Stimulated activated CD4-positive, alpha-beta T cell treated with anti-CD3 and anti-CD28 coated beads, Interleukin-15, amount 100 ng/mL, for 48 hours (primary cell): ENCODE results near the gene IGSF11.
"Not testable (repeated sequence)": the region's sequence is repeated elsewhere in the genome, so short reads cannot be mapped to it uniquely, and the experiment has no call there.

Source experiments
- DNase-seq, 2 donors: peaks; one replicate each; pipeline ENCODE4 v3.0.0-alpha.2; 2020; ENCODE audit warnings: low read depth in 2 of 2

Gene IGSF11

GRCh38 chr3:118990823-118991560 lies 43.7 kb downstream of the IGSF11 start:
- DNase-seq = no peak

GRCh38 chr3:118988198-118989130 lies 46.2 kb downstream of the IGSF11 start:
- DNase-seq = no peak

GRCh38 chr3:118987477-118987876 lies 47.2 kb downstream of the IGSF11 start:
- DNase-seq = no peak

- DNase-seq = no peak
Measured at GRCh38 chr3:118986734-118987133, 47.9 kb downstream of the IGSF11 start.

GRCh38 chr3:118984699-118985098 lies 49.9 kb downstream of the IGSF11 start:
- no peak for DNase-seq

GRCh38 chr3:118981494-118982134 lies 53.0 kb downstream of the IGSF11 start:
- DNase-seq = no peak

GRCh38 chr3:118980832-118981231 lies 53.8 kb downstream of the IGSF11 start:
- DNase-seq = no peak

GRCh38 chr3:118978393-118978758 lies 56.3 kb downstream of the IGSF11 start:
- no peak for DNase-seq

GRCh38 chr3:118977671-118978392 lies 56.8 kb downstream of the IGSF11 start:
- DNase-seq = no peak

- no peak for DNase-seq
Measured at GRCh38 chr3:118977118-118977517, 57.5 kb downstream of the IGSF11 start.

- DNase-seq = not testable (repeated sequence)
Measured at GRCh38 chr3:118975476-118975875, 59.2 kb downstream of the IGSF11 start.

GRCh38 chr3:118974356-118975097 lies 60.1 kb downstream of the IGSF11 start:
- DNase-seq = no peak

- DNase-seq = no peak
Measured at GRCh38 chr3:118973050-118973449, 61.6 kb downstream of the IGSF11 start.

- no peak for DNase-seq
Measured at GRCh38 chr3:118970819-118971218, 63.8 kb downstream of the IGSF11 start.

- no peak for DNase-seq
Measured at GRCh38 chr3:118968640-118969039, 66.0 kb downstream of the IGSF11 start.

- no peak for DNase-seq
Measured at GRCh38 chr3:118968111-118968510, 66.5 kb downstream of the IGSF11 start.

GRCh38 chr3:118966700-118967099 lies 67.9 kb downstream of the IGSF11 start:
- DNase-seq = no peak

- DNase-seq = no peak
Measured at GRCh38 chr3:118963711-118964110, 70.9 kb downstream of the IGSF11 start.

GRCh38 chr3:118960876-118961450 lies 73.7 kb downstream of the IGSF11 start:
- DNase-seq = no peak

GRCh38 chr3:118955914-118956556 lies 78.6 kb downstream of the IGSF11 start:
- DNase-seq = no peak
